DOHH2 (cell line): ENCODE measurements around the gene THOC2.

Source experiments
- H3F3A ChIP-seq: fragments of 200-600 bp; sonication (generic), shearing (Covaris generic); 2 replicates; pipeline ENCODE4 v1.6.0; 2016; ENCODE audit warnings: antibody characterized with exemption, mild to moderate bottlenecking; ENCODE audit not compliant: control insufficient read depth, insufficient read depth
- H3K27ac ChIP-seq: fragments of 200-600 bp; sonication (generic); 2 replicates; pipeline ENCODE4 v1.5.1; 2014; ENCODE audit warnings: low read depth, mild to moderate bottlenecking, low read length, moderate library complexity
- H3K27me3 ChIP-seq: fragments of 200-600 bp; sonication (generic); 2 replicates; pipeline ENCODE4 v1.6.1; 2014; ENCODE audit warnings: mild to moderate bottlenecking, low read length, mixed read lengths; ENCODE audit not compliant: control insufficient read depth
- H3K36me3 ChIP-seq: fragments of 200-600 bp; sonication (generic); 2 replicates; pipeline ENCODE4 v1.6.1; 2014; ENCODE audit warnings: mild to moderate bottlenecking, low read length, moderate library complexity, mixed read lengths; ENCODE audit not compliant: control insufficient read depth
- H3K4me1 ChIP-seq: fragments of 200-600 bp; sonication (generic); 2 replicates; pipeline ENCODE4 v1.6.1; 2014; ENCODE audit warnings: mild to moderate bottlenecking, low read length, mixed read lengths; ENCODE audit not compliant: control insufficient read depth
- H3K4me2 ChIP-seq: fragments of 200-600 bp; sonication (generic); 2 replicates; pipeline ENCODE4 v1.6.0; 2014; ENCODE audit warnings: mild to moderate bottlenecking, low read length, moderate library complexity
- H3K4me3 ChIP-seq: fragments of 200-600 bp; sonication (generic); 2 replicates; pipeline ENCODE4 v1.5.1; 2014; ENCODE audit warnings: mild to moderate bottlenecking, low read length, mixed read lengths
- H3K79me2 ChIP-seq: fragments of 200-600 bp; sonication (generic); 2 replicates; pipeline ENCODE4 v1.6.1; 2014; ENCODE audit warnings: mild to moderate bottlenecking, low read length, mixed read lengths; ENCODE audit not compliant: control insufficient read depth
- H3K9me2 ChIP-seq: fragments of 200-600 bp; sonication (generic); replicated peaks from 2 replicates; pipeline ENCODE4 v1.6.1; 2014; ENCODE audit warnings: mild to moderate bottlenecking, low read length, mixed read lengths; ENCODE audit not compliant: control insufficient read depth
- H3K9me3 ChIP-seq: fragments of 200-600 bp; sonication (generic); 2 replicates; pipeline ENCODE4 v1.6.1; 2014; ENCODE audit warnings: antibody characterized with exemption, low read length, mixed read lengths; ENCODE audit not compliant: control insufficient read depth, insufficient read depth
- H4K20me1 ChIP-seq: fragments of 200-600 bp; sonication (generic); 2 replicates; pipeline ENCODE4 v1.6.0; 2014; ENCODE audit warnings: low read depth, mild to moderate bottlenecking, antibody characterized with exemption, low read length, moderate library complexity; ENCODE audit not compliant: control insufficient read depth, insufficient read depth
- EZH2phosphoT487 ChIP-seq: fragments of 200-600 bp; sonication (generic); IDR thresholded peaks from 2 replicates; pipeline ENCODE4 v1.6.1; 2017; ENCODE audit warnings: borderline replicate concordance, mild to moderate bottlenecking, antibody characterized with exemption, low read length, moderate library complexity, mixed read lengths
- TF ChIP-seq, protein P1 (sequence below): fragments of 200-600 bp; sonication (generic); IDR thresholded peaks from one replicate; pipeline ENCODE4 v1.5.1; 2014; ENCODE audit warnings: antibody characterized with exemption, mild to moderate bottlenecking, low read depth, low read length; ENCODE audit not compliant: poor library complexity, severe bottlenecking

THOC2 gene

DNA sequence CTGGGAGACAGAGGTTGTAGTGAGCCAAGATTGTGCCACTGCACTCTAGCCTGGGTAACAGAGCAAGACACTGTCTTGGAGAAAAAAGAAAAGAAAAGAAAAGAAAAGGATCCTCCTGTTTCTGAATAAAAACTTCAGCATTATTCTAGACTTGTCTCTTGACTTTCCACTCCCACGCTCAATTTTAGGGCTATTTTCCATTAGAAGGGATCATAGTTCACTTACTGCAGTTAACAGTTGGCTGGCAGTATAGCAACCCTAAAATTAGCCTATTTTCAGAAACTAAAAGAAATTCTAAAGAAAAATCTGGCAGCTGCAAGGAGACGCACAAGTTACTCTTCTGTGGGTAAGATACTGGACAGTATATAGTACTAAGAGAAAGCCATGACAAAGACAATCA, 28.1 kb downstream of the THOC2 start:
- H3K36me3 ChIP-seq, result peaks cover 19% of the 10 kb centered on the region
- no peak overlapping the region for H3K4me2 ChIP-seq
- H3K9me2 ChIP-seq, result no peaks in the 10 kb centered on the region
- H4K20me1 ChIP-seq, result no peaks in the 10 kb centered on the region
- no peaks in the 10 kb centered on the region for H3F3A ChIP-seq
- no peak overlapping the region for H3K4me3 ChIP-seq
- H3K79me2 ChIP-seq, result peaks cover 36% of the 10 kb centered on the region
- no peak for TF ChIP-seq EZH2phosphoT487
- TF ChIP-seq, protein P1, sequence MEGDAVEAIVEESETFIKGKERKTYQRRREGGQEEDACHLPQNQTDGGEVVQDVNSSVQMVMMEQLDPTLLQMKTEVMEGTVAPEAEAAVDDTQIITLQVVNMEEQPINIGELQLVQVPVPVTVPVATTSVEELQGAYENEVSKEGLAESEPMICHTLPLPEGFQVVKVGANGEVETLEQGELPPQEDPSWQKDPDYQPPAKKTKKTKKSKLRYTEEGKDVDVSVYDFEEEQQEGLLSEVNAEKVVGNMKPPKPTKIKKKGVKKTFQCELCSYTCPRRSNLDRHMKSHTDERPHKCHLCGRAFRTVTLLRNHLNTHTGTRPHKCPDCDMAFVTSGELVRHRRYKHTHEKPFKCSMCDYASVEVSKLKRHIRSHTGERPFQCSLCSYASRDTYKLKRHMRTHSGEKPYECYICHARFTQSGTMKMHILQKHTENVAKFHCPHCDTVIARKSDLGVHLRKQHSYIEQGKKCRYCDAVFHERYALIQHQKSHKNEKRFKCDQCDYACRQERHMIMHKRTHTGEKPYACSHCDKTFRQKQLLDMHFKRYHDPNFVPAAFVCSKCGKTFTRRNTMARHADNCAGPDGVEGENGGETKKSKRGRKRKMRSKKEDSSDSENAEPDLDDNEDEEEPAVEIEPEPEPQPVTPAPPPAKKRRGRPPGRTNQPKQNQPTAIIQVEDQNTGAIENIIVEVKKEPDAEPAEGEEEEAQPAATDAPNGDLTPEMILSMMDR, result no peak
- H3K4me1 ChIP-seq, result no peaks in the 10 kb centered on the region
- no peaks in the 10 kb centered on the region for H3K9me3 ChIP-seq
- H3K27me3 ChIP-seq, result no peaks in the 10 kb centered on the region
- no peak overlapping the region for H3K27ac ChIP-seq

DNA sequence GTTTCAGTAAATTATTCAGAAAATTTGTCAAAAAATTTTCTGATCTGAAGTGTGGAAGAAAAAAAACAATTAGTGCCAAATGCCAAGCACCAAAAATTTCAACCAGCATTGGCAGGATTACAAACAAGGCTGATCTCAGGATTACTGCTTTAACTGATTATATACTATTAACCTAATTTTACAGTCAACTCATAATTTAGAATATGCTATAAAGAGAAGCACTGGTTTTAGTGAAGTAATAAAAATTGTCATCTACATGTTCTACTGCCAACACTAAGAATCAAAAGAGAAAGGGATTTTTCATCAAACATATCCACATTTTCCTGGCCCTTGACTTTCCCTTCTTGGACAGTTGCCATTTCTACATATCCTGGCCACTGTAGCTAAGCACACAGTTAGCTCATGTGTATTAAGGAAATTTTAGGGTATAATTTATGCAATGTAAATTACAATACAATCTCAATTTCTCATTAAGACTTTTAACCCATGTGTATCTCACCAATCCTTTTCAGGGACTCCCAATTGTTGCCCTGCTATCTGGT, 33.8 kb downstream of the THOC2 start:
- TF ChIP-seq EZH2phosphoT487, result no peak
- TF ChIP-seq, protein P1, result no peak
- Histone ChIP-seq H3K9me2 (no peaks in the 10 kb centered on the region), H3K27me3 (no peaks in the 10 kb centered on the region), H3K36me3 (peaks cover 28% of the 10 kb centered on the region), H3K9me3 (no peaks in the 10 kb centered on the region), H4K20me1 (no peaks in the 10 kb centered on the region), H3K27ac (no peak overlapping the region), H3K4me1 (no peaks in the 10 kb centered on the region), H3F3A (no peaks in the 10 kb centered on the region), H3K4me2 (no peak overlapping the region), H3K79me2 (peaks cover 2% of the 10 kb centered on the region), H3K4me3 (no peak overlapping the region)

DNA sequence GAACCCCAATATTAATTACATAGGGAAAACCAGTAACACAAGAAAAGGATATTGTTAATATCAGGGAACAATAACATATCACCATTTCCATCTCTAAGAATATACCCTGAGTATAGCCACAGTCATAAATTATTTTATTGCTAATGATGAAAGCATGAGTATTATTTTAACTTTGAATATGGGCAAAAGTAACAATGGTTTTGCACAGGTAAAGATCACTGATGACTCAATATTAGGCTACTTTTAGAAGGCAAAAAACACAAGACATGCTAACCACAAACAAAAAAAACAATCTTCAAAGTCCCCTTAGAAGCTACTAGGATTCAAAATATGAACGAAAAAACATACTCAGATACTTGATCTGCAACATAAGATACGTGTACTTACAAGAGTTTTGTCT, 36.5 kb downstream of the THOC2 start:
- no peaks in the 10 kb centered on the region for H3K27me3 ChIP-seq
- H3K9me2 ChIP-seq, result no peaks in the 10 kb centered on the region
- H3K4me1 ChIP-seq, result no peaks in the 10 kb centered on the region
- H4K20me1 ChIP-seq, result no peaks in the 10 kb centered on the region
- peaks cover 41% of the 10 kb centered on the region for H3K36me3 ChIP-seq
- no peaks in the 10 kb centered on the region for H3F3A ChIP-seq
- no peaks in the 10 kb centered on the region for H3K79me2 ChIP-seq
- no peaks in the 10 kb centered on the region for H3K9me3 ChIP-seq
- no peak overlapping the region for H3K4me2 ChIP-seq
- no peak overlapping the region for H3K27ac ChIP-seq
- no peak overlapping the region for H3K4me3 ChIP-seq
- TF ChIP-seq, protein P1, result no peak
- TF ChIP-seq EZH2phosphoT487, result no peak

DNA sequence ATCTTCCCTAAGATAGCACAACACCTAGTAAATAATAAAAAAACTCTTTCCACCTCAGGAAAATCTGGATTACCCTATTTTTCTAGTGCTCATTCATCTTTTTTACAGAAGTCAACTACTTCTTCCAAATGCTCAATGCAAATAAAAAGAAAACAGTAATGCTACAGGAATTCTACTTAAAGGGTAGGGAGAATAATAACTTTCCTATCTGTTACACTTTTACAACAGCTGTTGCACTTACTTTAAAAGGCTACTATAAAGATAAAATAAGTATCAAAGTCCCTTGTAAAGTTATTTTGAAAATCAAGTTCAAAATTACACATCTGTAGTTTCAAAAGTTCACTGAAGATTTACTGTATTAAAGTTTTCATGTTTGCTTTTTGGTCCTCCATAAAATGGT, 37.6 kb downstream of the THOC2 start:
- H3K27me3 ChIP-seq, result no peaks in the 10 kb centered on the region
- peaks cover 41% of the 10 kb centered on the region for H3K36me3 ChIP-seq
- H3K27ac ChIP-seq, result no peak overlapping the region
- H3K9me2 ChIP-seq, result no peaks in the 10 kb centered on the region
- no peaks in the 10 kb centered on the region for H3F3A ChIP-seq
- H3K4me3 ChIP-seq, result no peak overlapping the region
- no peak for TF ChIP-seq EZH2phosphoT487
- TF ChIP-seq, protein P1, result no peak
- no peaks in the 10 kb centered on the region for H3K9me3 ChIP-seq
- no peak overlapping the region for H3K4me2 ChIP-seq
- no peaks in the 10 kb centered on the region for H3K79me2 ChIP-seq
- H3K4me1 ChIP-seq, result no peaks in the 10 kb centered on the region
- no peaks in the 10 kb centered on the region for H4K20me1 ChIP-seq
